Measurements from ENCODE around the gene PLCD1. TPM values are rescaled to one million over a fixed set of nuclear protein-coding genes. Genes with fewer than 3 reads are reported as not detected.
"Not testable (repeated sequence)": the region's sequence is repeated elsewhere in the genome, so short reads cannot be mapped to it uniquely, and the experiment has no call there.

PLCD1 gene
- total and polyA plus RNA-seq, 12 donors, result 9.7 to 97.3 (median 29.2) TPM

GRCh38 chr3:37973246-37974054, 56.0 kb downstream of the PLCD1 start:
- peaks cover 0 to 7% of the 10 kb centered on the region in 2 donors for H3K36me3 ChIP-seq (replicated peaks in 1 of 2)
- WGBS, 4 donors, result 90 to 92% (median 91%) methylated on average over 11 to 12 of the region's 12 CpGs
- TF ChIP-seq, protein P1, sequence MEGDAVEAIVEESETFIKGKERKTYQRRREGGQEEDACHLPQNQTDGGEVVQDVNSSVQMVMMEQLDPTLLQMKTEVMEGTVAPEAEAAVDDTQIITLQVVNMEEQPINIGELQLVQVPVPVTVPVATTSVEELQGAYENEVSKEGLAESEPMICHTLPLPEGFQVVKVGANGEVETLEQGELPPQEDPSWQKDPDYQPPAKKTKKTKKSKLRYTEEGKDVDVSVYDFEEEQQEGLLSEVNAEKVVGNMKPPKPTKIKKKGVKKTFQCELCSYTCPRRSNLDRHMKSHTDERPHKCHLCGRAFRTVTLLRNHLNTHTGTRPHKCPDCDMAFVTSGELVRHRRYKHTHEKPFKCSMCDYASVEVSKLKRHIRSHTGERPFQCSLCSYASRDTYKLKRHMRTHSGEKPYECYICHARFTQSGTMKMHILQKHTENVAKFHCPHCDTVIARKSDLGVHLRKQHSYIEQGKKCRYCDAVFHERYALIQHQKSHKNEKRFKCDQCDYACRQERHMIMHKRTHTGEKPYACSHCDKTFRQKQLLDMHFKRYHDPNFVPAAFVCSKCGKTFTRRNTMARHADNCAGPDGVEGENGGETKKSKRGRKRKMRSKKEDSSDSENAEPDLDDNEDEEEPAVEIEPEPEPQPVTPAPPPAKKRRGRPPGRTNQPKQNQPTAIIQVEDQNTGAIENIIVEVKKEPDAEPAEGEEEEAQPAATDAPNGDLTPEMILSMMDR (IDR thresholded peaks at IDR 0.05), result no peak
- TF ChIP-seq POLR2A (IDR thresholded peaks at IDR 0.05), result no peak

DNA sequence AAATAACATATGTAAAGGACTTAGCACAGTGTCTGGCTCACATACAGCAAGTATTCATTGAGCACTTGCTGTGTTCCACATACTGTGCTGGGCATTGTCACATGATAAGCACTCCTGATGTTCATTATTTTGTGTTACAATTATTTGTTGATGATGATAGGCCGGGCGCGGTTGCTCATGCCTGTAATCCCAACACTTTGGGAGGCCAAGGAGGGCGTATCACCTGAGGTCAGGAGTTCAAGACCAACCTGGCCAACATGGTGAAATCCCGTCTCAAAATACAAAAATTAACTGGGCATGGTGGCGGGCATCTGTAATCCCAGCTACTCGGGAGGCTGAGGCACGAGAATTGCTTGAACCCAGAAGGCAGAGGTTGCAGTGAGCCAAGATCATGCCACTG, 57.4 kb downstream of the PLCD1 start:
- 90 to 96% (median 92%) methylated on average over 8 of the region's 8 CpGs for WGBS, 4 donors
- H3K27me3 ChIP-seq; H3K4me3 ChIP-seq; intact Hi-C loops (cut with DNase I); H3K9me3 ChIP-seq (replicated peaks in 1 of 3); H3K27ac ChIP-seq; H3K36me3 ChIP-seq (replicated peaks in 1 of 2); DNase-seq; H3K4me1 ChIP-seq (replicated peaks in 1 of 2): not testable (repeated sequence)

More at GRCh38 chr3:37973246-37974054, 56.0 kb downstream of the PLCD1 start:
- Histone ChIP-seq H3K27ac (no peak overlapping the region), H3K27me3 (no peaks in the 10 kb centered on the region), H3K9me3 (replicated peaks in 1 of 3) (no peaks in the 10 kb centered on the region), H3K4me1 (replicated peaks in 1 of 2) (no peaks in the 10 kb centered on the region), H3K4me3 (no peak overlapping the region)
- intact Hi-C loops (cut with DNase I), result no loop called here
- no peak for DNase-seq

DNA sequence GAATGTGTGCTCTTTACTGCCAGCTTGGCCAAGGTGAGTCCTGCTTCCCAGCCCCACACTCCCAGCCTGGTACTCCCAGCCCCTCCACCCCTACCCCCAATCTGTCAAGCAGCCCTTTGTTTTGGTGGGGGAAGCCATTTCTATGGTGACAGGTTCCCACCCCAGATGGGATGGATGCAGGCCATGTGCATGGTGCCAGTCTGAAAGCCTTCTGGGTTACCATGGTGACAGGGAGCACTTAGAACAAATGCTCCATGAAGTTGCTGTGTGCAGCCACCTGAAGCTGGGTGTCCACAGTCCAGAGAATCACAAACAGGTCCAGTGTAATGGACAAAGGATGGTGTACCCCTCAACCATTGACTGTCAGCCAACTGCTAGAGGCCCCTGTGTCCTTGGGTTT, 58.0 kb downstream of the PLCD1 start:
- DNase-seq, result no peak
- Histone ChIP-seq H3K27me3 (no peaks in the 10 kb centered on the region), H3K36me3 (replicated peaks in 1 of 2) (peaks cover 0 to 7% of the 10 kb centered on the region in 2 donors), H3K9me3 (replicated peaks in 1 of 3) (no peaks in the 10 kb centered on the region), H3K4me3 (no peak overlapping the region), H3K27ac (no peak overlapping the region), H3K4me1 (replicated peaks in 1 of 2) (no peaks in the 10 kb centered on the region)
- intact Hi-C loops (cut with DNase I), result no loop called here
- TF ChIP-seq POLR2A (IDR thresholded peaks at IDR 0.05), result no peak
- TF ChIP-seq, protein P1 (IDR thresholded peaks at IDR 0.05), result no peak

DNA sequence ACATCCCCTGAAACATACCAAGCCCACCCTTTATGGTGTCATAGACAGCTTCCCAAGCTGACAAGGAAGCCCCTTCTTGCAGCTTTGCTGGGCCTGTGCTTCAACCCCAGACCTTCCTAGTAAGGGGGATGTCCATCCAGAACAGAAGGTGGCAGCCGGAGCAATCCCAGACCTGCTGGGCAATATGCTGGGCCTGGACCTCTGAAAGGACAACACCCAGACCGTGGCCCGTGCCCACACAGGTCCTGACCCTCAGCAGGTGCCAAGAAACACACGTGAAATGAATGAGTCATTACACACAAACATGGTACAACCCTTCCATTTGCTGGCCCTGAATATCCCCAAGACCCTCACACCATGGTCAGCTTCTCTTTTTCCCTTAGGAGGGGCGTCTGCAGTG, 58.6 kb downstream of the PLCD1 start:
- Histone ChIP-seq H3K9me3 (replicated peaks in 1 of 3) (no peaks in the 10 kb centered on the region), H3K27me3 (no peaks in the 10 kb centered on the region), H3K4me1 (replicated peaks in 1 of 2) (no peaks in the 10 kb centered on the region), H3K4me3 (no peak overlapping the region), H3K27ac (no peak overlapping the region), H3K36me3 (replicated peaks in 1 of 2) (peaks cover 0 to 2% of the 10 kb centered on the region in 2 donors)
- WGBS, 4 donors, result 88 to 100% (median 94%) methylated on average over 1 to 5 of the region's 5 CpGs
- TF ChIP-seq POLR2A (IDR thresholded peaks at IDR 0.05), result no peak
- TF ChIP-seq, protein P1 (IDR thresholded peaks at IDR 0.05), result no peak
- intact Hi-C loops (cut with DNase I), result no loop called here
- DNase-seq, result no peak

- H3K36me3 ChIP-seq (replicated peaks in 1 of 2), result no peaks in the 10 kb centered on the region
- H3K27ac ChIP-seq, result no peak overlapping the region
- intact Hi-C loops (cut with DNase I), result no loop called here
- DNase-seq, result no peak
- no peaks in the 10 kb centered on the region for H3K9me3 ChIP-seq (replicated peaks in 1 of 3)
- no peak overlapping the region for H3K4me3 ChIP-seq
- TF ChIP-seq, protein P1 (IDR thresholded peaks at IDR 0.05), result no peak
- no peak for TF ChIP-seq POLR2A (IDR thresholded peaks at IDR 0.05)
- 79 to 85% (median 82%) methylated on average over 6 to 7 of the region's 7 CpGs for WGBS, 4 donors
- H3K27me3 ChIP-seq, result no peaks in the 10 kb centered on the region
- no peaks in the 10 kb centered on the region for H3K4me1 ChIP-seq (replicated peaks in 1 of 2)
Observed at GRCh38 chr3:37969596-37970100, 59.8 kb downstream of the PLCD1 start.
